Neural cell (in vitro differentiated cells): ENCODE measurements around the gene WDR59. TPM values are rescaled to one million over a fixed set of nuclear protein-coding genes. Genes with fewer than 3 reads are reported as not detected.

Source experiments
- H2AFZ ChIP-seq: fragments of 200-600, 300-800 bp; sonication (generic), shearing (Covaris generic); 2 replicates; pipeline ENCODE4 v1.6.0; 2014; ENCODE audit warnings: low read depth, mild to moderate bottlenecking, antibody characterized with exemption, low read length, moderate library complexity
- H3F3A ChIP-seq: fragments of 200-600 bp; shearing (Covaris generic); 2 replicates; pipeline ENCODE4 v1.6.1; 2016; ENCODE audit warnings: mild to moderate bottlenecking, moderate library complexity, mixed read lengths, antibody characterized with exemption, low read length; ENCODE audit not compliant: insufficient read depth, poor library complexity, severe bottlenecking
- H3K27ac ChIP-seq: fragments of 200-600, 300-800 bp; sonication (generic), shearing (Covaris generic); 2 replicates; pipeline ENCODE4 v1.5.1; 2014; ENCODE audit warnings: mild to moderate bottlenecking, low read length, moderate library complexity
- H3K27me3 ChIP-seq: fragments of 300-800, 200-600 bp; sonication (generic), shearing (Covaris generic); 2 replicates; pipeline ENCODE4 v1.6.0; 2014; ENCODE audit warnings: mild to moderate bottlenecking, low read depth, low read length, moderate library complexity; ENCODE audit not compliant: insufficient read depth
- H3K36me3 ChIP-seq: fragments of 300-800, 200-600 bp; sonication (generic), shearing (Covaris generic); 2 replicates; pipeline ENCODE4 v1.5.1; 2014; ENCODE audit warnings: mild to moderate bottlenecking, antibody characterized with exemption, low read length, moderate library complexity; ENCODE audit not compliant: insufficient read depth
- H3K4me2 ChIP-seq: fragments of 300-800, 200-600 bp; sonication (generic), shearing (Covaris generic); 2 replicates; pipeline ENCODE4 v1.6.0; 2014; ENCODE audit warnings: mild to moderate bottlenecking, low read length
- H3K4me3 ChIP-seq: fragments of 300-800, 200-600 bp; sonication (generic), shearing (Covaris generic); 2 replicates; pipeline ENCODE4 v1.5.1; 2014; ENCODE audit warnings: mild to moderate bottlenecking, low read length, moderate library complexity
- H3K79me2 ChIP-seq: fragments of 200-600 bp; shearing (Covaris generic); replicated peaks from 2 replicates; pipeline ENCODE4 v1.6.0; 2014; ENCODE audit warnings: mild to moderate bottlenecking, low read length, moderate library complexity; ENCODE audit not compliant: insufficient read depth
- H3K9ac ChIP-seq: fragments of 300-800, 200-600 bp; sonication (generic), shearing (Covaris generic); 2 replicates; pipeline ENCODE4 v1.6.1; 2016; ENCODE audit warnings: mild to moderate bottlenecking, low read length, mixed read lengths
- H3K9me2 ChIP-seq: fragments of 200-600 bp; shearing (Covaris generic); 2 replicates; pipeline ENCODE4 v1.6.1; 2016; ENCODE audit warnings: mild to moderate bottlenecking, low read length, mixed read lengths; ENCODE audit not compliant: insufficient read depth
- H3K9me3 ChIP-seq: fragments of 200-600, 300-800 bp; sonication (generic), shearing (Covaris generic); 2 replicates; pipeline ENCODE4 v1.6.1; 2016; ENCODE audit warnings: mild to moderate bottlenecking, mixed run types, low read length, moderate library complexity, mixed read lengths
- H4K20me1 ChIP-seq: fragments of 200-600 bp; shearing (Covaris generic); 2 replicates; pipeline ENCODE4 v1.6.1; 2016; ENCODE audit warnings: mild to moderate bottlenecking, mixed run types; ENCODE audit not compliant: insufficient read depth
- EP300 ChIP-seq: fragments of 450-650 bp; conservative IDR thresholded peaks from 2 replicates; pipeline ENCODE4 v1.6.1; 2014; ENCODE audit warnings: antibody characterized with exemption, mild to moderate bottlenecking, moderate library complexity; ENCODE audit not compliant: poor library complexity, severe bottlenecking
- EZH2 ChIP-seq: fragments of 200-600, 300-800 bp; shearing (Covaris generic), sonication (generic); IDR thresholded peaks from 2 replicates; pipeline ENCODE4 v1.6.1; 2014; ENCODE audit warnings: antibody characterized with exemption, low read length, borderline replicate concordance, mild to moderate bottlenecking; ENCODE audit not compliant: insufficient read depth, poor library complexity, severe bottlenecking
- MXI1 ChIP-seq: fragments of 450-650 bp; conservative IDR thresholded peaks from 2 replicates; pipeline ENCODE4 v1.6.1; 2014; ENCODE audit warnings: antibody characterized with exemption, mild to moderate bottlenecking; ENCODE audit not compliant: poor library complexity, severe bottlenecking
- POLR2AphosphoS5 ChIP-seq: IDR thresholded peaks from 2 replicates; pipeline ENCODE4 v1.6.1; 2012
- RAD21 ChIP-seq: fragments of 450-650 bp; conservative IDR thresholded peaks from 2 replicates; pipeline ENCODE4 v1.6.1; 2014; ENCODE audit warnings: antibody characterized with exemption, mild to moderate bottlenecking, moderate library complexity
- REST ChIP-seq: IDR thresholded peaks from 2 replicates; pipeline ENCODE4 v1.6.1; 2012; ENCODE audit warnings: borderline replicate concordance
- SMC3 ChIP-seq: fragments of 450-650 bp; conservative IDR thresholded peaks from 2 replicates; pipeline ENCODE4 v1.6.1; 2014; ENCODE audit warnings: antibody characterized with exemption, mild to moderate bottlenecking, moderate library complexity; ENCODE audit not compliant: poor library complexity
- TAF1 ChIP-seq: IDR thresholded peaks from 2 replicates; pipeline ENCODE4 v1.6.1; 2012; ENCODE audit warnings: low read depth
- polyA plus RNA-seq: library from polyadenylated mRNA; depleted of rRNA; stranded (reverse); fragments of >200 nt; gene quantifications from 2 replicates; pipeline ENCODE4 v1.2.3, GENCODE V29; 2014
- TF ChIP-seq, protein P1 (sequence below): fragments of 450-650 bp; IDR thresholded peaks from 2 replicates; pipeline ENCODE4 v1.5.1; 2014; ENCODE audit warnings: antibody characterized with exemption, mild to moderate bottlenecking, moderate library complexity; ENCODE audit not compliant: poor library complexity, severe bottlenecking

The WDR59 gene
- polyA plus RNA-seq, 1 donor from 2014 or later = 20.3 TPM

- no peak overlapping the region for H3K27ac ChIP-seq
- no peak overlapping the region for H3K4me3 ChIP-seq
- TF ChIP-seq RAD21 (no peak), EP300 (no peak), SMC3 (no peak), TAF1 (no peak), POLR2AphosphoS5 (no peak)
- H3K9me2 ChIP-seq = no peaks in the 10 kb centered on the region
- no peaks in the 10 kb centered on the region for H3K27me3 ChIP-seq
- no peak overlapping the region for H2AFZ ChIP-seq
- H3K9me3 ChIP-seq = no peaks in the 10 kb centered on the region
- H3K9ac ChIP-seq = no peak overlapping the region
- no peaks in the 10 kb centered on the region for H3F3A ChIP-seq
- H3K4me2 ChIP-seq = no peak overlapping the region
- no peaks in the 10 kb centered on the region for H3K36me3 ChIP-seq
- H3K79me2 ChIP-seq = no peaks in the 10 kb centered on the region
- no peaks in the 10 kb centered on the region for H4K20me1 ChIP-seq
These were observed 110.8 kb downstream of the WDR59 start for GRCh38 chr16:74874123-74874522.

DNA sequence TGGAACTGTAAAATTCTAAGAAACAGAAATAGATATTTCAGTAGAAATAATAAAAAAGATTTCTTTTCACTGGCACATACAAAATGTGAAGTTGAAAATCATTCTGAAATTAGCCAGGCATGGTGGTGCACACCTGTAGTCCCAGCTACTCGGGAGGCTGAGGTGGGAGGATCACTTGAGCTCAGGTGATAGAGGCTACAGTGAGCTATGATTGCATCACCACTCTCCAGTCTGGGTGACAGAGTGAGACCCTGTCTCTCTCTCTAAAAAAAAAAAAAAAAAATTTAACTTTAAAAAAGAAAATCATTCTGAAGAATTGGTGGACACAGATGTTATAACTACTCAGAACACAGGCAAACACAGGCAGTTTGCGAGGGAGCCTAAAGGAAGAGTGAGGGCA lies 112.6 kb downstream of the WDR59 start:
- no peak overlapping the region for H3K9ac ChIP-seq
- no peak overlapping the region for H3K4me2 ChIP-seq
- H3F3A ChIP-seq = no peaks in the 10 kb centered on the region
- TF ChIP-seq MXI1 = no peak
- no peak for TF ChIP-seq RAD21
- no peak for TF ChIP-seq TAF1
- no peak for TF ChIP-seq EP300
- TF ChIP-seq POLR2AphosphoS5 = no peak
- no peak for TF ChIP-seq REST
- TF ChIP-seq, protein P1, sequence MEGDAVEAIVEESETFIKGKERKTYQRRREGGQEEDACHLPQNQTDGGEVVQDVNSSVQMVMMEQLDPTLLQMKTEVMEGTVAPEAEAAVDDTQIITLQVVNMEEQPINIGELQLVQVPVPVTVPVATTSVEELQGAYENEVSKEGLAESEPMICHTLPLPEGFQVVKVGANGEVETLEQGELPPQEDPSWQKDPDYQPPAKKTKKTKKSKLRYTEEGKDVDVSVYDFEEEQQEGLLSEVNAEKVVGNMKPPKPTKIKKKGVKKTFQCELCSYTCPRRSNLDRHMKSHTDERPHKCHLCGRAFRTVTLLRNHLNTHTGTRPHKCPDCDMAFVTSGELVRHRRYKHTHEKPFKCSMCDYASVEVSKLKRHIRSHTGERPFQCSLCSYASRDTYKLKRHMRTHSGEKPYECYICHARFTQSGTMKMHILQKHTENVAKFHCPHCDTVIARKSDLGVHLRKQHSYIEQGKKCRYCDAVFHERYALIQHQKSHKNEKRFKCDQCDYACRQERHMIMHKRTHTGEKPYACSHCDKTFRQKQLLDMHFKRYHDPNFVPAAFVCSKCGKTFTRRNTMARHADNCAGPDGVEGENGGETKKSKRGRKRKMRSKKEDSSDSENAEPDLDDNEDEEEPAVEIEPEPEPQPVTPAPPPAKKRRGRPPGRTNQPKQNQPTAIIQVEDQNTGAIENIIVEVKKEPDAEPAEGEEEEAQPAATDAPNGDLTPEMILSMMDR = no peak
- TF ChIP-seq EZH2 = no peak
- no peak for TF ChIP-seq SMC3
- H3K36me3 ChIP-seq = no peaks in the 10 kb centered on the region
- no peak overlapping the region for H2AFZ ChIP-seq
- no peak overlapping the region for H3K4me3 ChIP-seq
- H3K9me3 ChIP-seq = no peaks in the 10 kb centered on the region
- no peaks in the 10 kb centered on the region for H3K79me2 ChIP-seq
- no peaks in the 10 kb centered on the region for H4K20me1 ChIP-seq
- H3K27me3 ChIP-seq = no peaks in the 10 kb centered on the region
- no peak overlapping the region for H3K27ac ChIP-seq
- no peaks in the 10 kb centered on the region for H3K9me2 ChIP-seq

DNA sequence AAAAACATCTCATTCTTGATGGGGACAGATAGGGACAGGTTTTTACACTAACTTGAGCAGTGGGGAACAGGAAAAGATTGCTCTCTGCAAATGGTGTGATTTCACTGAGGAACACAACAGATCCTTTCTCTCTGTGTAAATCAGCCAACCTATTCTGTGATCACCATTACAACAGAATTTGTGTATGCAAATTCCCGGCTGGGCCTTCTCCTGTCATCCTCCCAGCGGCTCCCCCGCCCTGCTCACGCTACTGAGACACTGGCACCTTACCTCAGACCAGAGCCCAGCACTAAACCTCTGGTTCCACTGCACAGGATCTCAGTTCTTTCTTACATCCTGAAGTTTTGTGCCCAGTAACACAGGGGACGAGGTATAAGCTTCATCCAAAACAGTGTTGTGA lies 113.3 kb downstream of the WDR59 start:
- H3K27ac ChIP-seq = no peak overlapping the region
- no peaks in the 10 kb centered on the region for H3K9me2 ChIP-seq
- no peak for TF ChIP-seq EP300
- no peak for TF ChIP-seq TAF1
- no peak for TF ChIP-seq SMC3
- TF ChIP-seq, protein P1 = no peak
- no peak for TF ChIP-seq EZH2
- TF ChIP-seq REST = no peak
- TF ChIP-seq RAD21 = no peak
- no peak for TF ChIP-seq MXI1
- no peak for TF ChIP-seq POLR2AphosphoS5
- H3F3A ChIP-seq = no peaks in the 10 kb centered on the region
- H3K27me3 ChIP-seq = no peaks in the 10 kb centered on the region
- H3K79me2 ChIP-seq = no peaks in the 10 kb centered on the region
- H3K36me3 ChIP-seq = no peaks in the 10 kb centered on the region
- H3K4me2 ChIP-seq = no peak overlapping the region
- no peak overlapping the region for H3K9ac ChIP-seq
- H3K9me3 ChIP-seq = no peaks in the 10 kb centered on the region
- no peaks in the 10 kb centered on the region for H4K20me1 ChIP-seq
- no peak overlapping the region for H3K4me3 ChIP-seq
- H2AFZ ChIP-seq = no peak overlapping the region
